HG03457 (cell line): Measurements from ENCODE around the gene ANKRD63.

Experiments
- ATAC-seq: cut with Tn5 transposase; IDR thresholded peaks from one replicate; pipeline ENCODE4 v1.9.1; 2021; ENCODE audit warnings: moderate number of reproducible peaks; ENCODE audit not compliant: unreplicated experiment

The ANKRD63 gene

DNA sequence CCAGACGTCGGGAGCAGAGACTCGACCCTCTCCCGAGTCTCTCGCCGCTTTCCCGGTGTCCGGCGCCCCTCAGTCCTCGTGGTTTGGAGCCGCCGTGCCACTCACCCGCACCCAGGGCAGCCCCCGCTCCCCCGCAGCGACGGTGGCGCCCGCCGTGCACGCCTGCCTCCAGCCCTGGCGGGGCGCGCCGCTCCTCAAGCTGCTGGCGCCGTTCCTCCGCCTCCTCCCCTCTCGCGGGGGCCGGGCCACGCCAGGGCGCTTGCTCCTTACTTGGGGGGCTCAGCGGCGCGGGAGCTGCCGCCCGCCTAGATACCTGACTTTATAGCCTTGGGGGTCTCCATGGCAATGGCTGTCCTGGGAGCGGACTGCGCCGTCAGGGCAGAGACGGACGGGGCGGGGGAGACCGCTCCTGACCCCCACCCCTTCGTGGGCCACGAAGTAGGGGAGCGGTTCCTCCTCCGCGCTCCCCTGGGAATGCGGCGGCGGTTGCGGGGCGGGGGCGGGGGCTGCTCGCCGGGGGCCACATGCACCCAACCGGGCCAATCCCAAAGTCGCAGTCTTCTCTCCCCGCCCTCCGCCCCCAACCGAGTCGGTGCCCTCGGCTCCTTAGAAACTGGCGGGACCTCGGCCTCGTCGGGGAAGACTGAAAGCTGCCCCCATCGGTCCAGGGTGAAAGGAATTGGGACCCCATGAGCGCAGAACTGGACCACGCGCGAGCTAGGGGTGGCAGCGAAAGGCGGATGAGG lies at the start of gene ANKRD63:
Gene ANKRD63 (minus strand): TSS at position 196 of the 746 bp plus-strand sequence. CDS start 478 bp downstream, outside the sequence.
- ATAC-seq, result no peak

GRCh38 chr15:40332113-40332781 lies 49.4 kb upstream of the ANKRD63 start:
- ATAC-seq, result no peak

GRCh38 chr15:40331637-40332036 lies 48.8 kb upstream of the ANKRD63 start:
- ATAC-seq, result no peak

- ATAC-seq, result no peak
These were observed 48.2 kb upstream of the ANKRD63 start for GRCh38 chr15:40331026-40331425.

DNA sequence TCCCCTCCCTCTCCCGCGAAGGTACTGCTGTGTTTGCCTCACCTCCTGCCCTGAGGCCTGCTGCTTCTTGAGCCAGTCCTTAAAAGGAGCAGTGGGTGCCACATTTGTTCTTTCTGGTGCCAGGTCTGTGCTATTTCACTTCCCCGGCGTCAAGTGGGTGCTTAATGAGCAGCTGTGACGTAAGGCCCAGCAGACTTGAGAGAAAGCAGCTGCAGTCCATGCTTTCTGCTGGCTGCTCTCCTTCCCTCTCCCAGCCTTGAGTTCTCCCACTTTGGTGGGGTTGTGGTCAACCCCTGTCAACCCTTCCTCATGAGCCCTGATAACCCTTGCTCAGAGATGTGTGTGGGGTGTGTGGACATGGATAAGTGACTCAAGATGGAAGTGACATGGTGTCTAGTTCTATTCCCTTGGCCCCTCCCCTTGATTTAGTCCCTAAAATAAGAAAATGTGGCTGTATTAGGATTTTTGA lies 47.5 kb upstream of the ANKRD63 start:
- no peak for ATAC-seq

- ATAC-seq, result no peak
These were observed 46.9 kb upstream of the ANKRD63 start for GRCh38 chr15:40329804-40330203.

GRCh38 chr15:40328751-40329150 lies 45.9 kb upstream of the ANKRD63 start:
- ATAC-seq, result no peak

DNA sequence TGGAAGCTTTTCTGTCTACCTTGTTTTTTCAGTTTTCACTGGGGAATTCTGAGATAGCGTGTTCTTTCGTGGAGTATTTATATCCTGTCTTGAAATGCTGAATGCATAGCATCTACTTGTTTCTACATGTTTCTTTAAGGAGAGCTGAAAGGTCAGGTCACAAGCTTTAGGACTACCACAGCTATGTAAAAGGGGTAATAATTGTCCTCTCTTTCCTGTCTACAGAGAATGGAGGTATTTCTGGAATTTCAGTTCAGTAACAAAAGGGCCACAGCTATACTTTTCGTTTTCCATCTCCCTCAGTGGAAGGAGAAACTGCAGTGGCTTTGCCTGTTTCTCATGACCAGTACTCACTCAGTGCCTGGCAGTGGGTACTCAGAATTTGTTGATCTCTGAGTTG lies 45.3 kb upstream of the ANKRD63 start:
- no peak for ATAC-seq

DNA sequence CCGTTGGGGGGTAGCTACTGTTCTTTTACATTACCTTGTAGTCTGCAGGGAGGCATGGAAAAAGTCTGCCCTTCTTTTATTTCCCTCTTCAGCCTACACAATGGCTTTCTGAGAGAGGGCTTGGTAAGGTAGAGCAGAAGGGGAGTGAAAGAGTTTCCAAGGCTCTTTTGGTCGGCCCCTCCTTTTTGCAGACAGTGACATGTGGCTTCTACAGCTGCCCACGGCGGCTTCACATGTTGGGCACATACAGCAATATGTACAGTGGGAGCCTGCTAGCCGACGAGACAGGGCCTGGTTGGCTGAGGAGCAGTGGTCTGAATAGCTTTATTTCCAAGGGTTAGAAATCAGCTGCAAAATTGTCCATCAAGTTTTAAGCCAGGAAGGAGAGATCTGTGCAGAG lies 44.6 kb upstream of the ANKRD63 start:
- no peak for ATAC-seq

DNA sequence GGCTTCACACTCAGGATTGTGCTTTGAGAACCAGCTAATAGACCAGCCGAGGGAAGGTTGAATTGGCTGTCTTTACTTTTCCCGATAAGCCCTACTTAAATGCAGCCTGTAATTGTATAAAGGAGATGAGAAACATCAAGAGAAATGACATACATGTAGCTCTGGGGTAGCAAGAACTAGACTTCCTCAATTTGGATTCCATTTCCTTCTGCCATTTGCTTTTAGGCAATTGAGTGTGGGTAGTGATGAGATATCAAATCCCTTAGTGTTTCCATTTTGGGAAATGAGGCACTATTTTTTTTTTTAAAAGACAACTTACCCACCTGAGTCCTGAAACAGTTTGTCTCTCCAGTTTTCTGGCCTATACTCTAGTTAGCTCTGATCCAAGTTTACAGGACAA lies 42.8 kb upstream of the ANKRD63 start:
- no peak for ATAC-seq

DNA sequence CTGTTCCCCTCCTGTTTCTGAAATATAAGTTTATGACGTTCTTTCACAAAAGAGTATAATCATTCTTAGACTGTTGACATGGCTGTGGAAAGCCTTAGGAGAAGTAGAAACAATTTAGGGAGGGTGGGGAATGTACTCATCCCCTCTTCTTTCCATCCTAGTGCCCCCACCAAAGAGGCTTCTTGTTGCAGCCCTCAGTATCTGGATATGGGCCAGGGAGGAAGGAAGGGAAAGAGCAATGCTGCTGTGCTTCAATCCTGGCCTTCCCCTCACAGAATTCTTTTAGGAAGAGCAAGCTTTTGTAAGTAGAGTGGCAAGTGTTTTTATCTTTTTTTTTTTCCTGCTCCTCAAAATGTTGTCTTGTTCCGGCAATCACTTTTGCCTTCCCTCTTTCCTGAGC lies 42.3 kb upstream of the ANKRD63 start:
- ATAC-seq, result no peak

GRCh38 chr15:40323953-40324937 lies 41.4 kb upstream of the ANKRD63 start:
- ATAC-seq, result no peak

- peak; percentile 85 for ATAC-seq
These were observed 40.5 kb upstream of the ANKRD63 start, which contains the start of gene INAFM2 for GRCh38 chr15:40323239-40323952. Gene INAFM2, plus strand, starts transcription at chr15:40323692. Its CDS starts 364 bp downstream, at chr15:40324056.

DNA sequence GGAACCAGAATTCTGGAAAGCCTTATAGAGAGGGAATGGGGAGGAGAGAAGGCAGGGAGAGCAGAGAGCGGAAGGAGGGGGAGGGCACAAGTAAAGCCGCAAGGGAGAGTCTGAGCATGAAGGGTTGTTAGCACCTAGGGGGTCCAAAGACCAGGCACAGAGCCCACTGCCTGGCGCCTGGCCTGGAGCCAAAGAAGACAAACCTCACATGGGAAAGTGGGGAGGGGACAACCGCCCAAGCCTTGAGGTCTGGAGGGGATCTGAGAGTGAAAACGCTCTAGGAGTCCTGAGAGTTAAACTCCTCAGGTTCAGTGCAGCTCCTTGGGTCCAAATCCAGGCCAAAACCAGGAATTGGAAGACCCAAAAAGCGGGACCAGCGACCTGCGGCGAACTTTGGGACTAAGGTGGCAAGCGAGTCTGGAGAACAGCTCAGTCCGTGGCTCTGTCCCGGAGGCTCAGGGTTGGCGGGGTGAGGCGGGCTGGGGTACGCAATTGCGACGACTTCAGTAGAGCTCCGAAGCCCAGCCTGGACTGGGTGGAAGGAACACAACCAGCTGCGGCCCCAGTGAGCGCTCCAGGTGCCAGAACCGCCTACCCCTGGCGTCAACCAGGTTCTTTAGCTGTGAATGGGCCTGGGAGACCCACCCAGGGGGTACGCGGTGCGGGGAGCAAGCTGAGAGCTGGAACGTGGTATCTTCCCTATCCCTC lies 39.8 kb upstream of the ANKRD63 start:
- ATAC-seq, result no peak

- ATAC-seq, result no peak
These were observed 38.1 kb upstream of the ANKRD63 start for GRCh38 chr15:40320931-40321371.

GRCh38 chr15:40320409-40320808 lies 37.5 kb upstream of the ANKRD63 start:
- ATAC-seq, result no peak

GRCh38 chr15:40317580-40317979 lies 34.7 kb upstream of the ANKRD63 start:
- no peak for ATAC-seq

DNA sequence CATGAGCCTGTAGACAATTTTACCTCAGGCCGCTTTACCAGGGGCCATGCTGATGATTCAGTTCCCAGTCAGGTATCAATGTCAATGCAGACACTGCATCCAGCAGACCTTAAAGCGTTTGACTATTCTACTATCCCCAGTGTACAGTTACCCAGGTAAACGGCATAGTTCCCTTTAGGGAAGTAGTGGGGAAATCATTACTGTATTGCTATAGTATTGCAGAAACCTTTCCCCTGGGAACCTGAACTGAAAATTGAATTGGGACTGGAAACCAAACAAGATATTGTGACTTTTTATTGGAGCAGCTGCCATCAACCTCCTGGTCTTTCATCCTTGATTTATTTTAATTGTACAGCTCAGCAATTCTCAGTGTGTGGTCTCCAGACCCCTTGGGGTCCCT lies 34.1 kb upstream of the ANKRD63 start:
- ATAC-seq, result no peak

DNA sequence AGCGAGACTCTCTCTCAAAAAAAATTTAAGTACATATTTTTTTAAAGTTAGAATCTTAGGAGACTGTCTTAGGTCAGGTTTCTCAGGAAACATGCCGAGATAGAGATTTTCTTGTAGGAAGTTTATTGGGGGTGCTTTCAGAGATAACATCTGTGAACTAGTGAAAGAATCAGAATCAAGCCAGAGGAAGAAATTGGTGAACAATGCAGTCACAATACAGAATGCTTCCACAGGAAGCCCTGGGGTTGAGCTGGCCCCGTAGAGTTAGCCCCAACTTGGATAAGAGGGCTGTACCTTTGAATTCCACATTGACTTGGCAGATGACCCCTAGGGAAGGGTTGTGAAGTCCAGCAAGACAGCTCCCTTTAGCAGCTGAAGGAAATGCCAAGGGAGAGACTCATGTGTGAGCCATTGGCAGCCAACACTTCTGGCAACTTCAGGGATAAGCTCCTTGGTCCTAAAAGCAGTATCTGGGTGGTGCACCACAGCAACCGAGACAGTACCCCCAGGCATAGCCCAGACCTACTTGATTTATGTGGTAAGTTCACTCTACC lies 31.9 kb upstream of the ANKRD63 start:
- no peak for ATAC-seq
